ENCODE measurements around the gene REM2. TPM values are rescaled to one million over a fixed set of nuclear protein-coding genes. Genes with fewer than 3 reads are reported as not detected.
"Not testable (repeated sequence)": the region's sequence is repeated elsewhere in the genome, so short reads cannot be mapped to it uniquely, and the experiment has no call there.

Gene REM2
- total and polyA plus RNA-seq, 8 donors: 0.12 to 1.2 (median 0.87) TPM; not detected in 3

DNA sequence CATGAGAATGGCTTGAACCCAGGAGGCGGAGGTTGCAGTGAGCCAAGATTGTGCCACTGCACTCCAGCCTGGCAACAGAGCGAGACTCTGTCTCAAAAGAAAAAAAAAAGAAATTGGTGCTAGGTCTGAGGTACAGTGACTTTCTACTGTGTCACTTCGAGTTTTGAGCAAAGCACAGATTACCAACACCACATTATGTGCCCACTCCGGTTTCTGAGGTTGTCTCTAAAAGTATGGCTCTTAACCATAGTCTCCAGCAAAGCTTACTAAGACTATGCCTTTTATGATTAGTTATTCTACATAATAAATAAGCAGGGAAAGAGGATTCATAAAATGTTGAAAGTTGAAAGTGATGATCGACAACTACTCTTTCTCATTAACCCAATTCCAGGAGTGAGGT, 27.9 kb downstream of the REM2 start:
- Histone ChIP-seq H3K4me1 (peaks cover 9 to 48% (median 28%) of the 10 kb centered on the region in 4 donors), H3K27me3 (no peaks in the 10 kb centered on the region), H3K4me3 (no peak overlapping the region), H3K9me3 (no peaks in the 10 kb centered on the region), H3K36me3 (peaks cover 47 to 81% (median 68%) of the 10 kb centered on the region in 4 donors), H3K27ac (no peak overlapping the region)
- DNase-seq: no peak
- intact Hi-C loops (cut with DNase I; ENCODE audit: low total_unique reads): no loop called here
- WGBS, 5 donors: 82 to 91% (median 89%) methylated on average over 5 of the region's 5 CpGs
- TF ChIP-seq POLR2A (IDR thresholded peaks at IDR 0.05) (no peak), POLR2AphosphoS5 (IDR thresholded peaks at IDR 0.05) (no peak)

GRCh38 chr14:22914836-22915235, 31.8 kb downstream of the REM2 start:
- H3K4me3 ChIP-seq; H3K9me3 ChIP-seq; DNase-seq; intact Hi-C loops (cut with DNase I; ENCODE audit: low total_unique reads); H3K27me3 ChIP-seq: not testable (repeated sequence)
- H3K4me1 ChIP-seq: peaks cover 32 to 70% (median 55%) of the 10 kb centered on the region in 4 donors
- peaks cover 9 to 44% (median 31%) of the 10 kb centered on the region in 4 donors for H3K36me3 ChIP-seq
- WGBS, 5 donors: 91 to 96% (median 94%) methylated on average over 4 of the region's 4 CpGs
- peak overlapping the region in 1 of 5 donors; percentile 45 for H3K27ac ChIP-seq

GRCh38 chr14:22915886-22916521, 33.0 kb downstream of the REM2 start:
- H3K4me3 ChIP-seq: no peak overlapping the region
- H3K4me1 ChIP-seq: peaks cover 33 to 68% (median 53%) of the 10 kb centered on the region in 4 donors
- no peaks in the 10 kb centered on the region for H3K27me3 ChIP-seq
- 79 to 84% (median 81%) methylated on average over 8 of the region's 8 CpGs for WGBS, 5 donors
- no peaks in the 10 kb centered on the region for H3K9me3 ChIP-seq
- no peak for TF ChIP-seq EP300 (IDR thresholded peaks at IDR 0.05)
- intact Hi-C loops (cut with DNase I; ENCODE audit: low total_unique reads): no loop called here
- peak overlapping the region in 4 of 5 donors; percentile 23 to 99 (median 52) for H3K27ac ChIP-seq
- DNase-seq: peak in 1 of 2 donors; percentile 31
- peaks cover 9 to 44% (median 31%) of the 10 kb centered on the region in 4 donors for H3K36me3 ChIP-seq

DNA sequence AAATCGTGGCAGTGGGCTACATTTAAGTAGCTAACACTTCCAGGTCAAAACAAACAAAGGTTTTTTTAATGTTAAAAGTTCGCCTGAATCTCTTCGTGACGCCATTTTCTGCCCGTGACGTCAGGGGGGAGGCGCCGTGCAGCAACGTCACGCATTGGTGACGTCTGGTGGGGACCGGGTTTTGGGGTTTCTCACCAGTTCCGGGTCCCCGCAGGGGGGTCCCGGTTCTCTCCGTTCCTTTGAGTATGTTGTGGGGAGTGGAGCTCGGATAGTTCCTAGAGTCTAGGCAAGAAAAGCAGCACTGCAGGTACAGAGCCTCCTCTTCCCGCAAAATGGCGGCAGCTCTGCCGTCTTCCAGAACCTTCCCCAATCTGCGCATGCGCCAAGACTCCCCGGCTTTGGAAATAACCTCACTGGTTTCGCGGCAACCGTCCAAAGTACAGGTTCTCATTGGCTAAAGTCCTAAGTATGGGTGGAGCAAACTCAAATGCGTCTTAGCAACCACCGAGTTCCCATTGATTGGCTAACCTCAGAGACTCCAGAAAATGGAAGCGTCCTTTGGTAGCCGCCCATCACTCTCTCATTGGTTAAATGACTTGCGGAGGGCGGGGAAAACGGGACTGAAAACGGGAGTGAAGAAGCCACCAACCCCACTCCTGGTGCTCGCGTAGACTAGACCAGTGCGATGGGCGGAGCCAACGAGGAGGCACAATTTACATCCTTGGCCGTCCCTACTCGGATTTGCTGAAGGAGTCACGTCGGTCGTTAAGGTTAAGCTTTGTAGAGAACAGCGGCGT, 36.0 kb downstream of the REM2 start, which contains the start of gene RBM23:
Gene RBM23, minus strand, starts transcription at position 346 of the 797 bp plus-strand sequence.
- Histone ChIP-seq H3K27me3 (no peaks in the 10 kb centered on the region), H3K4me1 (peaks cover 33 to 48% (median 42%) of the 10 kb centered on the region in 4 donors), H3K9me3 (no peaks in the 10 kb centered on the region), H3K27ac (peak within 1 kb of the TSS; percentile 94 to 99 (median 99)), H3K4me3 (peak within 1 kb of the TSS; percentile 57 to 80 (median 66)), H3K36me3 (peaks cover 26 to 58% (median 47%) of the 10 kb centered on the region in 4 donors)
- intact Hi-C loops (cut with DNase I; ENCODE audit: low total_unique reads): no loop called here
- TF ChIP-seq, protein P1, sequence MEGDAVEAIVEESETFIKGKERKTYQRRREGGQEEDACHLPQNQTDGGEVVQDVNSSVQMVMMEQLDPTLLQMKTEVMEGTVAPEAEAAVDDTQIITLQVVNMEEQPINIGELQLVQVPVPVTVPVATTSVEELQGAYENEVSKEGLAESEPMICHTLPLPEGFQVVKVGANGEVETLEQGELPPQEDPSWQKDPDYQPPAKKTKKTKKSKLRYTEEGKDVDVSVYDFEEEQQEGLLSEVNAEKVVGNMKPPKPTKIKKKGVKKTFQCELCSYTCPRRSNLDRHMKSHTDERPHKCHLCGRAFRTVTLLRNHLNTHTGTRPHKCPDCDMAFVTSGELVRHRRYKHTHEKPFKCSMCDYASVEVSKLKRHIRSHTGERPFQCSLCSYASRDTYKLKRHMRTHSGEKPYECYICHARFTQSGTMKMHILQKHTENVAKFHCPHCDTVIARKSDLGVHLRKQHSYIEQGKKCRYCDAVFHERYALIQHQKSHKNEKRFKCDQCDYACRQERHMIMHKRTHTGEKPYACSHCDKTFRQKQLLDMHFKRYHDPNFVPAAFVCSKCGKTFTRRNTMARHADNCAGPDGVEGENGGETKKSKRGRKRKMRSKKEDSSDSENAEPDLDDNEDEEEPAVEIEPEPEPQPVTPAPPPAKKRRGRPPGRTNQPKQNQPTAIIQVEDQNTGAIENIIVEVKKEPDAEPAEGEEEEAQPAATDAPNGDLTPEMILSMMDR (IDR thresholded peaks at IDR 0.05): no peak
- TF ChIP-seq POLR2AphosphoS5 (IDR thresholded peaks at IDR 0.05) (peak; percentile 75 to 92 (median 91)), EP300 (IDR thresholded peaks at IDR 0.05) (no peak), POLR2A (IDR thresholded peaks at IDR 0.05) (peak in 2 of 4 donors; percentile 61 to 63)
- 0 to 1% (median 0%) methylated on average over 44 to 46 of the region's 46 CpGs for WGBS, 5 donors
- DNase-seq: peak; percentile 100

GRCh38 chr14:22919601-22919921, 36.5 kb downstream of the REM2 start:
- peaks cover 33 to 44% (median 41%) of the 10 kb centered on the region in 4 donors for H3K4me1 ChIP-seq
- peak overlapping the region; percentile 80 to 99 (median 99) for H3K27ac ChIP-seq
- 7 to 10% (median 8%) methylated on average over 10 of the region's 10 CpGs for WGBS, 5 donors
- TF ChIP-seq POLR2A (IDR thresholded peaks at IDR 0.05) (no peak), EP300 (IDR thresholded peaks at IDR 0.05) (no peak), POLR2AphosphoS5 (IDR thresholded peaks at IDR 0.05) (no peak)
- TF ChIP-seq, protein P1 (IDR thresholded peaks at IDR 0.05): no peak
- intact Hi-C loops (cut with DNase I; ENCODE audit: low total_unique reads): no loop called here
- no peak for DNase-seq
- no peaks in the 10 kb centered on the region for H3K27me3 ChIP-seq
- H3K9me3 ChIP-seq: no peaks in the 10 kb centered on the region
- peak overlapping the region; percentile 39 to 80 (median 60) for H3K4me3 ChIP-seq
- peaks cover 32 to 58% (median 51%) of the 10 kb centered on the region in 4 donors for H3K36me3 ChIP-seq

Data from stomach (tissue), 9 donors.